H9 (cell line): ENCODE measurements around the gene ARFGEF2. TPM values are rescaled to one million over a fixed set of nuclear protein-coding genes. Genes with fewer than 3 reads are reported as not detected.

Source experiments
- DNase-seq: peaks from one replicate; pipeline ENCODE4 v3.0.0-alpha.2; 2017
- H2AFZ ChIP-seq: one replicate; pipeline ENCODE4 v1.6.1; 2013; ENCODE audit warnings: mild to moderate bottlenecking, low read length, control low read depth, moderate library complexity
- H2AK5ac ChIP-seq: 2 replicates; pipeline ENCODE4 v1.6.1; 2013; ENCODE audit warnings: low read length, control low read depth, mixed read lengths; ENCODE audit not compliant: insufficient read length
- H2BK120ac ChIP-seq: one replicate; pipeline ENCODE4 v1.6.1; 2013; ENCODE audit warnings: low read depth, mild to moderate bottlenecking, low read length, control low read depth, inconsistent platforms; ENCODE audit not compliant: poor library complexity, severe bottlenecking
- H2BK12ac ChIP-seq: 2 replicates; pipeline ENCODE4 v1.6.1; 2013; ENCODE audit warnings: low read length, control low read depth, mixed read lengths, low read depth; ENCODE audit not compliant: insufficient read length
- H2BK15ac ChIP-seq: 2 replicates; pipeline ENCODE4 v1.6.1; 2013; ENCODE audit warnings: low read depth, low read length, control low read depth
- H2BK20ac ChIP-seq: one replicate; pipeline ENCODE4 v1.6.1; 2013; ENCODE audit warnings: low read depth, mild to moderate bottlenecking, low read length, control low read depth, inconsistent platforms; ENCODE audit not compliant: poor library complexity, severe bottlenecking
- H2BK5ac ChIP-seq: 2 replicates; pipeline ENCODE4 v1.6.1; 2013; ENCODE audit warnings: low read length, control low read depth, mixed read lengths; ENCODE audit not compliant: insufficient read length
- H3K14ac ChIP-seq: 2 replicates; pipeline ENCODE4 v1.6.1; 2013; ENCODE audit warnings: low read length, control low read depth; ENCODE audit not compliant: insufficient read depth
- H3K18ac ChIP-seq: 2 replicates; pipeline ENCODE4 v1.6.1; 2013; ENCODE audit warnings: low read depth, mild to moderate bottlenecking, mixed read lengths, low read length, control low read depth; ENCODE audit not compliant: insufficient read length
- H3K23ac ChIP-seq: 2 replicates; pipeline ENCODE4 v1.6.1; 2013; ENCODE audit warnings: low read length, control low read depth, mixed read lengths, low read depth; ENCODE audit not compliant: insufficient read length
- H3K23me2 ChIP-seq: 2 replicates; pipeline ENCODE4 v1.6.1; 2013; ENCODE audit warnings: low read depth, mild to moderate bottlenecking, mixed read lengths, low read length, control low read depth; ENCODE audit not compliant: insufficient read length, poor library complexity, severe bottlenecking
- H3K27ac ChIP-seq: 2 replicates; pipeline ENCODE4 v1.5.1; 2013; ENCODE audit warnings: low read length, control low read depth, mixed read lengths, low read depth; ENCODE audit not compliant: insufficient read length
- H3K27me3 ChIP-seq: 2 replicates; pipeline ENCODE4 v1.6.1; 2013; ENCODE audit warnings: low read length, control low read depth, inconsistent platforms; ENCODE audit not compliant: insufficient read depth
- H3K4ac ChIP-seq: 2 replicates; pipeline ENCODE4 v1.6.1; 2013; ENCODE audit warnings: low read depth, mild to moderate bottlenecking, control low read depth, inconsistent platforms, low read length, moderate library complexity
- H3K4me1 ChIP-seq: 2 replicates; pipeline ENCODE4 v1.6.1; 2013; ENCODE audit warnings: low read length, control low read depth, inconsistent platforms; ENCODE audit not compliant: insufficient read depth
- H3K4me2 ChIP-seq: 2 replicates; pipeline ENCODE4 v1.6.1; 2013; ENCODE audit warnings: low read length, control low read depth, mixed read lengths; ENCODE audit not compliant: insufficient read length, insufficient read depth
- H3K56ac ChIP-seq: 2 replicates; pipeline ENCODE4 v1.6.1; 2013; ENCODE audit warnings: low read depth, mild to moderate bottlenecking, mixed read lengths, low read length, control low read depth; ENCODE audit not compliant: insufficient read length
- H3K79me1 ChIP-seq: 2 replicates; pipeline ENCODE4 v1.6.1; 2013; ENCODE audit warnings: low read depth, mild to moderate bottlenecking, moderate library complexity, low read length, control low read depth, inconsistent platforms; ENCODE audit not compliant: insufficient read depth, poor library complexity, severe bottlenecking
- H3K79me2 ChIP-seq: 2 replicates; pipeline ENCODE4 v1.6.1; 2013; ENCODE audit warnings: low read length, control low read depth, inconsistent platforms; ENCODE audit not compliant: insufficient read depth
- H3K9ac ChIP-seq: 2 replicates; pipeline ENCODE4 v1.6.1; 2013; ENCODE audit warnings: low read length, control low read depth, mixed read lengths; ENCODE audit not compliant: insufficient read length; ENCODE audit errors: extremely low read depth
- H3K9me3 ChIP-seq: one replicate; pipeline ENCODE4 v1.6.1; 2013; ENCODE audit warnings: low read depth, low read length, inconsistent platforms; ENCODE audit not compliant: control insufficient read depth
- H3T11ph ChIP-seq: one replicate; pipeline ENCODE4 v1.6.1; 2013; ENCODE audit warnings: mild to moderate bottlenecking, low read length, control low read depth, inconsistent platforms
- H4K20me1 ChIP-seq: one replicate; pipeline ENCODE4 v1.6.1; 2013; ENCODE audit not compliant: control insufficient read depth, insufficient read length, insufficient read depth
- H4K5ac ChIP-seq: 2 replicates; pipeline ENCODE4 v1.6.1; 2013; ENCODE audit warnings: low read depth, mild to moderate bottlenecking, mixed read lengths, low read length, control low read depth; ENCODE audit not compliant: insufficient read length
- H4K8ac ChIP-seq: replicated peaks from 2 replicates; pipeline ENCODE4 v1.6.1; 2013; ENCODE audit warnings: low read length, control low read depth, mixed read lengths, low read depth; ENCODE audit not compliant: insufficient read length
- H4K91ac ChIP-seq: 2 replicates; pipeline ENCODE4 v1.6.1; 2013; ENCODE audit warnings: low read depth, mild to moderate bottlenecking, moderate library complexity, mixed read lengths, low read length, control low read depth; ENCODE audit not compliant: insufficient read length
- H3K27ac Mint-ChIP-seq, 3 experiments: 2 replicates in 2 of 3; 3 replicates in 1 of 3; pipeline ENCODE4 v1.8.0; 2020 to 2021; ENCODE audit warnings: mixed read lengths in 3 of 3, mild to moderate bottlenecking in 1 of 3, moderate library complexity in 1 of 3
- H3K27me3 Mint-ChIP-seq: 2 replicates; pipeline ENCODE4 v1.8.0; 2021; ENCODE audit warnings: low read depth, mild to moderate bottlenecking, moderate library complexity, mixed read lengths
- H3K36me3 Mint-ChIP-seq, 3 experiments: 2 replicates in 2 of 3; 3 replicates in 1 of 3; pipeline ENCODE4 v1.8.0; 2020 to 2021; ENCODE audit warnings: low read depth in 3 of 3, mixed read lengths in 3 of 3; ENCODE audit not compliant: insufficient read depth in 1 of 3
- H3K4me1 Mint-ChIP-seq, 2 experiments: 2 replicates each; pipeline ENCODE4 v1.8.0; 2020; ENCODE audit warnings: mixed read lengths in 2 of 2
- H3K4me3 Mint-ChIP-seq, 2 experiments: 2 replicates in 1 of 2; 3 replicates in 1 of 2; pipeline ENCODE4 v1.8.0; 2020 to 2021; ENCODE audit warnings: mild to moderate bottlenecking in 2 of 2, mixed read lengths in 2 of 2, moderate library complexity in 1 of 2
- H3K9me3 Mint-ChIP-seq, 2 experiments: 2 replicates in 1 of 2; 3 replicates in 1 of 2; pipeline ENCODE4 v1.8.0; 2020; ENCODE audit warnings: mild to moderate bottlenecking in 2 of 2, mixed read lengths in 2 of 2, moderate library complexity in 1 of 2
- CTCF ChIP-seq: fragments of 200-600 bp; sonication (generic); conservative IDR thresholded peaks from 3 replicates; pipeline ENCODE4 v1.8.0; 2021; ENCODE audit warnings: antibody characterized with exemption, mild to moderate bottlenecking
- WGBS: extraction: QIAGEN DNeasy Blood & Tissue Kit; methylation state at CpG from one replicate; pipeline ENCODE4 v1.1.7; 2013; ENCODE audit warnings: missing lambda C conversion rate, low lambda C conversion rate, mixed read lengths; ENCODE audit not compliant: insufficient read length; ENCODE audit errors: extremely low coverage; 5-methylcytosine and 5-hydroxymethylcytosine counted together
- long read RNA-seq: library from polyadenylated mRNA; unstranded; transcript quantifications from one replicate; pipeline ENCODE4 v2.0.0, GENCODE V29; 2020
- total RNA-seq: library from RNA; stranded (reverse); gene quantifications from 2 replicates; pipeline ENCODE4 v1.2.1, GENCODE V29; 2021

The ARFGEF2 gene
- total RNA-seq = 16.6 and 16.7 TPM in 2 replicates
- long read RNA-seq, partial matches to known transcripts = 3 of 17 reads
- long read RNA-seq, other reads (novel, unspliced or antisense) = 14 of 17 reads

- H3K27me3 Mint-ChIP-seq = peaks cover 5% of the 10 kb centered on the region
- H3K79me1 ChIP-seq = peaks cover 9% of the 10 kb centered on the region
Observed at GRCh38 chr20:48921168-48921882, at the start of gene ARFGEF2. Gene ARFGEF2 (plus strand): TSS chr20:48921711. CDS start chr20:48921890, 179 bp downstream.

More at GRCh38 chr20:48921168-48921882, at the start of gene ARFGEF2:
- Mint-ChIP-seq H3K4me1 (peaks cover 20 to 22% of the 10 kb centered on the region in 2 experiments), H3K36me3 (no peaks in the 10 kb centered on the region; a peak in 1 of 7 replicates), H3K27ac (peak within 1 kb of the TSS; percentile 97 to 98 (median 98)), H3K4me3 (peak within 1 kb of the TSS; percentile 89 to 95), H3K9me3 (no peaks in the 10 kb centered on the region; a peak in 1 of 5 replicates)
- Histone ChIP-seq H3K14ac (peak within 1 kb of the TSS; percentile 89), H3K9me3 (no peaks in the 10 kb centered on the region), H2BK120ac (no peak within 1 kb of the TSS), H2BK20ac (no peak within 1 kb of the TSS), H3K4me1 (peaks cover 2% of the 10 kb centered on the region; the same call in 1 of the 2 replicates), H3K9ac (peak within 1 kb of the TSS; percentile 88), H4K8ac (no peak within 1 kb of the TSS), H3K56ac (no peak within 1 kb of the TSS), H3K79me2 (peaks cover 12% of the 10 kb centered on the region; the same call in 1 of the 2 replicates), H2AK5ac (no peak within 1 kb of the TSS), H2AFZ (no peak within 1 kb of the TSS), H2BK5ac (peak within 1 kb of the TSS; percentile 15), H4K5ac (peak within 1 kb of the TSS; percentile 55), H3K4me2 (peak within 1 kb of the TSS; percentile 96), H3T11ph (no peak within 1 kb of the TSS), H2BK12ac (no peak within 1 kb of the TSS), H3K27ac (peak within 1 kb of the TSS; percentile 27), H4K91ac (peak within 1 kb of the TSS; percentile 83), H3K4ac (no peak within 1 kb of the TSS), H3K23me2 (peaks cover 7% of the 10 kb centered on the region), H3K23ac (no peak within 1 kb of the TSS), H3K18ac (peak within 1 kb of the TSS; percentile 58), H4K20me1 (no peaks in the 10 kb centered on the region), H3K27me3 (no peaks in the 10 kb centered on the region), H2BK15ac (no peak within 1 kb of the TSS)
- no CpG with 5 or more reads among the region's 70 CpGs for WGBS
- no peak for TF ChIP-seq CTCF
- peak; percentile 94 for DNase-seq
